Uterus (tissue), 2 donors: ENCODE data around the gene NKX1-1.

Source experiments
- CTCF ChIP-seq, 4 experiments: fragments of 200-600 bp in 2 of 4; fragments of 450-650 bp in 2 of 4; sonication (generic) in 2 of 4; IDR thresholded peaks; one replicate each; pipeline ENCODE4 v1.5.1; 2016 to 2019; ENCODE audit warnings: antibody characterized with exemption in 4 of 4, mild to moderate bottlenecking in 2 of 4, moderate library complexity in 1 of 4
- POLR2A ChIP-seq, 2 donors: fragments of 450-650 bp; IDR thresholded peaks; one replicate each; pipeline ENCODE4 v1.6.1; 2016; ENCODE audit warnings: antibody characterized with exemption in 2 of 2, mild to moderate bottlenecking in 1 of 2, moderate library complexity in 1 of 2

DNA sequence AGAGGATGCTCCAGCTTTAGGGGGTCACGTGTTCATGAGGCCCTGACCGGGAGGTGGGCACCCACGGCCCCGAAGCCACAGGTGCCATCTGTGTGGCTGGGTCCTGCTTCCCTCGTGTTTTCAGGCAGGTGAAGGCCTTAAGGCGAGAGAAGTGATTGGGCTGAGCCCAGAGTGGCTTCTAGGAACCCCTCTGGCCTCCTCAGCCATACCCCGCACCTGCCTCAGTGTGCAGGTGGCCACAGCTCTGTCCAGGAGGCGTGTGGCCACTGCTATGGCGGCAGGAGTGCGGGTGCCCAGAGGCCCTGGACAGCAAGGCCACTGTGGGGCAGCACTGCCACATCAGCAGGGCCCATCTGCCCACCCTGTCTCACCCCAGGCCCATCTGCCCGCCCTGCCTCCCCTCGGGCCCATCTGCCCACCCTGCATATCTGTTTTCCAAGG is 25.0 kb downstream of the NKX1-1 start:
- TF ChIP-seq POLR2A (IDR thresholded peaks at IDR 0.05): no peak
- TF ChIP-seq CTCF (IDR thresholded peaks at IDR 0.05): no peak
